CD4-positive, alpha-beta memory T cell (primary cell): ENCODE measurements around the gene TDRD9. TPM values are rescaled to one million over a fixed set of nuclear protein-coding genes. Genes with fewer than 3 reads are reported as not detected.
A peak's percentile ranks its signal among the peaks of the same experiment; 100 is the strongest.

Source experiments
- CTCF ChIA-PET: fragments of 350-600 bp; sonication (Branson Sonifier 250); formaldehyde crosslinking; loops from one replicate; lab custom pipeline; 2021; ENCODE audit warnings: inconsistent platforms; ENCODE audit not compliant: partially characterized antibody; lab: Charles Lee
- POLR2A ChIA-PET: fragments of 350-600 bp; sonication (Branson Sonifier 250); formaldehyde crosslinking; loops from one replicate; lab custom pipeline; 2021; ENCODE audit not compliant: partially characterized antibody; lab: Charles Lee
- DNase-seq, 5 donors: peaks; one replicate each; pipeline versions ENCODE4 v3.0.0 to v3.0.0-alpha.2; 2020 to 2022; ENCODE audit warnings: mixed read lengths in 1 of 5
- H3K27ac ChIP-seq: one replicate; pipeline ENCODE4 v1.7.0; 2013; ENCODE audit warnings: low read depth, low read length
- H3K27me3 ChIP-seq: 2 replicates; pipeline ENCODE4 v1.7.0; 2013; ENCODE audit warnings: mild to moderate bottlenecking, low read length, moderate library complexity; ENCODE audit not compliant: insufficient read depth
- H3K36me3 ChIP-seq: 2 replicates; pipeline ENCODE4 v1.7.0; 2013; ENCODE audit warnings: mild to moderate bottlenecking, low read length, moderate library complexity; ENCODE audit not compliant: insufficient read depth
- H3K4me1 ChIP-seq: 2 replicates; pipeline ENCODE4 v1.7.0; 2013; ENCODE audit warnings: mild to moderate bottlenecking, low read length, moderate library complexity; ENCODE audit not compliant: insufficient read depth
- H3K4me3 ChIP-seq, 2 donors: one replicate each; pipeline ENCODE4 v1.7.0; 2013; ENCODE audit warnings: low read length in 2 of 2, mild to moderate bottlenecking in 1 of 2
- H3K9me3 ChIP-seq, 2 donors: one replicate each; pipeline ENCODE4 v1.7.0; 2013; ENCODE audit warnings: low read length in 2 of 2, control low read depth in 1 of 2; ENCODE audit not compliant: control insufficient read depth in 1 of 2
- H3K27ac Mint-ChIP-seq, 7 donors: one replicate each; pipeline ENCODE4 v1.8.0; 2020 to 2021; ENCODE audit warnings: mixed read lengths in 7 of 7, mild to moderate bottlenecking in 6 of 7, inconsistent platforms in 3 of 7, moderate library complexity in 3 of 7
- H3K27me3 Mint-ChIP-seq, 2 donors: one replicate each; pipeline ENCODE4 v1.8.0; 2020 to 2021; ENCODE audit warnings: mixed read lengths in 2 of 2
- H3K36me3 Mint-ChIP-seq, 2 donors: one replicate each; pipeline ENCODE4 v1.8.0; 2020 to 2021; ENCODE audit warnings: mixed read lengths in 2 of 2, inconsistent platforms in 1 of 2, mild to moderate bottlenecking in 1 of 2
- H3K4me1 Mint-ChIP-seq, 4 donors: one replicate each; pipeline ENCODE4 v1.8.0; 2020 to 2021; ENCODE audit warnings: mixed read lengths in 4 of 4, mild to moderate bottlenecking in 1 of 4
- H3K4me3 Mint-ChIP-seq, 8 donors: one replicate each; pipeline ENCODE4 v1.8.0; 2020 to 2021; ENCODE audit warnings: mixed read lengths in 8 of 8, mild to moderate bottlenecking in 7 of 8, moderate library complexity in 6 of 8, inconsistent platforms in 3 of 8
- H3K9me3 Mint-ChIP-seq, 8 donors: one replicate each; pipeline ENCODE4 v1.8.0; 2020 to 2021; ENCODE audit warnings: mixed read lengths in 8 of 8, mild to moderate bottlenecking in 5 of 8, inconsistent platforms in 3 of 8, moderate library complexity in 1 of 8
- intact Hi-C: fragments of 100-400 bp; cut with micrococcal nuclease; formaldehyde crosslinking; loops from one replicate; pipeline ENCODE4 v1.15.1; 2023
- polyA plus RNA-seq, 2 donors: library from polyadenylated mRNA; unstranded; fragments of 300-500 nt; fragmentation: Illumina TruSeq; gene quantifications; one replicate each; pipeline ENCODE4 v1.2.3, GENCODE V29; 2021
- total RNA-seq, 2 experiments: library from RNA; stranded (reverse); gene quantifications; one replicate each; pipeline ENCODE4 v1.2.3, GENCODE V29; 2021

TDRD9 gene
- total and polyA plus RNA-seq, 4 experiments from 2014 or later = 0.28 to 1.2 (median 0.59) TPM

GRCh38 chr14:104081951-104082464 is 153.8 kb downstream of the TDRD9 start:
- peaks cover 5% of the 10 kb centered on the region for H3K27me3 ChIP-seq
- Mint-ChIP-seq H3K4me3 (peak overlapping the region in 1 of 8 donors; percentile 24), H3K27ac (no peak overlapping the region), H3K9me3 (peaks cover 0 to 8% (median 0%) of the 10 kb centered on the region in 8 donors), H3K27me3 (peaks cover 4 to 10% of the 10 kb centered on the region in 2 donors), H3K36me3 (no peaks in the 10 kb centered on the region), H3K4me1 (peaks cover 7 to 18% (median 10%) of the 10 kb centered on the region in 4 donors)
- no peaks in the 10 kb centered on the region for H3K36me3 ChIP-seq
- H3K4me1 ChIP-seq = peaks cover 14% of the 10 kb centered on the region
- no peak overlapping the region for H3K27ac ChIP-seq
- H3K9me3 ChIP-seq = no peaks in the 10 kb centered on the region
- no peak for DNase-seq
- intact Hi-C loops = no loop called here
- H3K4me3 ChIP-seq = no peak overlapping the region
- CTCF ChIA-PET = no interaction called here
- POLR2A ChIA-PET = no interaction called here

DNA sequence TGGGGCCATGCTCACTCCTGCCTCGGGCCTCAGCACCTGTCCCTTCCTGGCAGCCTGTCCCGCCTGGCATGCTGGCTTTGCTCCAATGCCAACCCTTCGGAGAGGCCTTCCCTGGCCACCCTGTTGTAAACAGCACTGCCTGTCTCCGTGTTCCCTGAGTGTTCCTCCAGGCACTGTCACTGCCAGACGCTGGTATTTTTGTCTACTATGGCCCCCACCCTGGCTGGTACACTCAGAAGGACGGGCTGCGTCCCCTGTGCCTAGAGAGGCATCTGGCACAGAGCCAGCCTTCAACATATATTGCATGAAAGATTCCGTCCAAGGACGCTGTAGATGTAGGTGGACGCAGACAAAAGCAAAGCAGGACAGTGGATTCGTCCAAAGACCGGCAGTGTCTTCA is 154.6 kb downstream of the TDRD9 start:
- H3K4me1 ChIP-seq = peaks cover 6% of the 10 kb centered on the region
- H3K4me3 Mint-ChIP-seq = peak overlapping the region in 1 of 8 donors; percentile 20
- CTCF ChIA-PET = no interaction called here
- no peaks in the 10 kb centered on the region for H3K36me3 Mint-ChIP-seq
- no peak overlapping the region for H3K27ac ChIP-seq
- H3K36me3 ChIP-seq = no peaks in the 10 kb centered on the region
- H3K27me3 Mint-ChIP-seq = peaks cover 7 to 10% of the 10 kb centered on the region in 2 donors
- DNase-seq = no peak
- H3K4me1 Mint-ChIP-seq = peaks cover 4 to 15% (median 6%) of the 10 kb centered on the region in 4 donors
- H3K9me3 ChIP-seq = no peaks in the 10 kb centered on the region
- peaks cover 0 to 8% (median 0%) of the 10 kb centered on the region in 8 donors for H3K9me3 Mint-ChIP-seq
- peaks cover 5% of the 10 kb centered on the region for H3K27me3 ChIP-seq
- H3K27ac Mint-ChIP-seq = no peak overlapping the region
- POLR2A ChIA-PET = no interaction called here
- no peak overlapping the region for H3K4me3 ChIP-seq
- intact Hi-C loops = no loop called here

GRCh38 chr14:104084251-104085002 is 156.2 kb downstream of the TDRD9 start:
- Histone ChIP-seq H3K4me1 (no peaks in the 10 kb centered on the region), H3K27ac (no peak overlapping the region), H3K27me3 (peaks cover 5% of the 10 kb centered on the region), H3K9me3 (no peaks in the 10 kb centered on the region), H3K4me3 (no peak overlapping the region), H3K36me3 (no peaks in the 10 kb centered on the region)
- H3K27me3 Mint-ChIP-seq = peaks cover 7 to 9% of the 10 kb centered on the region in 2 donors
- H3K27ac Mint-ChIP-seq = peak overlapping the region in 2 of 7 donors; percentile 49 to 60
- ChIA-PET POLR2A (no interaction called here), CTCF (interaction anchor here (1.0 kb wide), 1 partner anchor 10 kb away, joined by 3 read pairs; no protein-coding TSS in a partner anchor)
- intact Hi-C loops = no loop called here
- peak overlapping the region in 5 of 8 donors; percentile 40 to 49 (median 48) for H3K4me3 Mint-ChIP-seq
- no peaks in the 10 kb centered on the region for H3K36me3 Mint-ChIP-seq
- H3K9me3 Mint-ChIP-seq = peaks cover 0 to 7% (median 0%) of the 10 kb centered on the region in 8 donors
- peaks cover 0 to 6% (median 0%) of the 10 kb centered on the region in 4 donors for H3K4me1 Mint-ChIP-seq
- no peak for DNase-seq

GRCh38 chr14:104085032-104085888 is 157.0 kb downstream of the TDRD9 start, which contains the start of gene ASPG:
Gene ASPG (plus strand): TSS chr14:104085700. CDS start chr14:104085771, 71 bp downstream.
- CTCF ChIA-PET = interaction anchor here (1.0 kb wide), 1 partner anchor 9 kb away, joined by 3 read pairs; no protein-coding TSS in a partner anchor
- H3K36me3 Mint-ChIP-seq = no peaks in the 10 kb centered on the region

DNA sequence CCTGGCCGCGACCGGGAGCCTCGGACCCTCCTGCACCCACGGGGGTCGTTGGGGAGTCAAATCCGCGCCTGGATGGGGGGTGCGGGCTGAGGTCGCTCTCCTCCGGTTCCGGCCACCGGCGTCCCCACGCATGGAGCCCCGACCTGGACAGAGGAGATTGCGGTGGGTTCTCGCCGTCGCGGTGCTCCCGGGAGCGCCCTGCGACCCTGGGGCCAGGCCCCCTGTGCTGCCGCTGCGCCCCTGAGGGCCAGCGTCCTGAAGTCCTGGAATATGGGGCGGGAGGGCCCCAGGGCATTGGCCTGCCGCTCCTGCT is 157.6 kb downstream of the TDRD9 start:
- ChIA-PET CTCF (no interaction called here), POLR2A (no interaction called here)

More at GRCh38 chr14:104085032-104085888, 157.0 kb downstream of the TDRD9 start, which contains the start of gene ASPG:
- H3K27ac Mint-ChIP-seq = peak within 1 kb of the TSS in 2 of 7 donors; percentile 49 to 60
- no peak for DNase-seq
- H3K9me3 ChIP-seq = no peaks in the 10 kb centered on the region
- H3K27ac ChIP-seq = no peak within 1 kb of the TSS
- peaks cover 0 to 5% (median 0%) of the 10 kb centered on the region in 8 donors for H3K9me3 Mint-ChIP-seq
- peaks cover 7 to 9% of the 10 kb centered on the region in 2 donors for H3K27me3 Mint-ChIP-seq
- H3K4me1 Mint-ChIP-seq = peaks cover 0 to 6% (median 0%) of the 10 kb centered on the region in 4 donors
- no peak within 1 kb of the TSS for H3K4me3 ChIP-seq
- peaks cover 5% of the 10 kb centered on the region for H3K27me3 ChIP-seq
- H3K36me3 ChIP-seq = no peaks in the 10 kb centered on the region
- POLR2A ChIA-PET = no interaction called here
- H3K4me3 Mint-ChIP-seq = peak within 1 kb of the TSS in 4 of 8 donors; percentile 40 to 49 (median 48)
- intact Hi-C loops = no loop called here
- no peaks in the 10 kb centered on the region for H3K4me1 ChIP-seq

GRCh38 chr14:104086210-104086660 is 158.0 kb downstream of the TDRD9 start:
- Histone ChIP-seq H3K36me3 (no peaks in the 10 kb centered on the region), H3K4me1 (no peaks in the 10 kb centered on the region), H3K4me3 (no peak overlapping the region), H3K27me3 (peaks cover 5% of the 10 kb centered on the region), H3K9me3 (no peaks in the 10 kb centered on the region), H3K27ac (no peak overlapping the region)
- Mint-ChIP-seq H3K36me3 (no peaks in the 10 kb centered on the region), H3K4me3 (no peak overlapping the region), H3K27me3 (peaks cover 7 to 9% of the 10 kb centered on the region in 2 donors), H3K9me3 (peaks cover 0 to 5% (median 0%) of the 10 kb centered on the region in 8 donors), H3K27ac (no peak overlapping the region), H3K4me1 (peaks cover 0 to 6% (median 0%) of the 10 kb centered on the region in 4 donors)
- intact Hi-C loops = no loop called here
- ChIA-PET CTCF (no interaction called here), POLR2A (no interaction called here)
- DNase-seq = no peak

More for the DNA sequence above, 157.6 kb downstream of the TDRD9 start:
- Mint-ChIP-seq H3K27ac (no peak overlapping the region), H3K9me3 (peaks cover 0 to 5% (median 0%) of the 10 kb centered on the region in 8 donors), H3K4me3 (no peak overlapping the region), H3K27me3 (peaks cover 7 to 9% of the 10 kb centered on the region in 2 donors), H3K36me3 (no peaks in the 10 kb centered on the region), H3K4me1 (peaks cover 0 to 6% (median 0%) of the 10 kb centered on the region in 4 donors)
- Histone ChIP-seq H3K27ac (no peak overlapping the region), H3K4me3 (no peak overlapping the region), H3K27me3 (peaks cover 5% of the 10 kb centered on the region), H3K36me3 (no peaks in the 10 kb centered on the region), H3K4me1 (no peaks in the 10 kb centered on the region), H3K9me3 (no peaks in the 10 kb centered on the region)
- no peak for DNase-seq
- intact Hi-C loops = no loop called here
